Transverse colon (tissue), 4 donors: ENCODE results near the gene CHFR.

ENCODE experiments used
- CTCF ChIP-seq, 5 experiments: fragments of 200-600 bp in 3 of 5; fragments of 450-650 bp in 2 of 5; sonication (generic) in 3 of 5; IDR thresholded peaks; 1 replicate in 2 of 5; 2 replicates in 3 of 5; pipeline ENCODE4 v1.5.1; 2016 to 2017; ENCODE audit warnings: antibody characterized with exemption in 5 of 5, inconsistent platforms in 3 of 5, mild to moderate bottlenecking in 2 of 5, moderate library complexity in 1 of 5
- POLR2A ChIP-seq: fragments of 450-650 bp; IDR thresholded peaks from one replicate; pipeline ENCODE4 v1.6.1; 2016; ENCODE audit warnings: antibody characterized with exemption, mild to moderate bottlenecking, moderate library complexity
- POLR2AphosphoS5 ChIP-seq, 3 donors: sonication (generic); formaldehyde crosslinking; IDR thresholded peaks; one replicate each; pipeline ENCODE4 v1.6.1; 2016; ENCODE audit warnings: antibody characterized with exemption in 3 of 3

- TF ChIP-seq POLR2A: no peak
- TF ChIP-seq CTCF (IDR thresholded peaks at IDR 0.05): no peak
- no peak for TF ChIP-seq POLR2AphosphoS5 (IDR thresholded peaks at IDR 0.05)
Observed at GRCh38 chr12:132886529-132887477, 602 bp downstream of the CHFR start.
